Activated CD8-positive, alpha-beta memory T cell treated with anti-CD3 and anti-CD28 coated beads, Interleukin-2, amount 50 U/mL, for 1 hour (primary cell): ENCODE data around the gene GRM7.

Source experiments
- DNase-seq: peaks from one replicate; pipeline ENCODE4 v3.0.0-alpha.2; 2020; ENCODE audit errors: extremely low read depth

Gene GRM7

GRCh38 chr3:7720649-7721297 lies 859.9 kb downstream of the GRM7 start:
- DNase-seq = no peak

GRCh38 chr3:7721869-7722268 lies 861.0 kb downstream of the GRM7 start:
- DNase-seq = no peak

GRCh38 chr3:7728566-7729519 lies 867.9 kb downstream of the GRM7 start:
- no peak for DNase-seq

DNA sequence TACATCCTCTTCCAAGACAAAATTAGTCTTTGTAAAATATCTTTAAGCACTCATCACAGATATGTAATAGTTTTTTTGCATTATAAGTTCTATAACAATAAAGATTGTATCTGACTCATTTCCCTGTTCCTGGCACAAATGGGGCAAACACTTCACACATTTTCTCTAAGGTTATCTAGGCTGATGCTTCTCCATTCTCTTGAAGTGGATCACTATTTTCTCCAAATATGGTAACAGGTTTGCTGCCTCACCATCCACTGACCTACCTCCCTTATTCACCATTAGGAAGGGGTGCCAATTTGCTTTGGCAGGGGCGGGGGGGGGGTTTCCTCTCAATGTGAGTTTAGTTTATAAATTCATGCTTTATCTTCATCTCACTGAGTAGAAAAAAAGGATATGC lies 873.0 kb downstream of the GRM7 start:
- DNase-seq = no peak

- no peak for DNase-seq
These were observed 873.5 kb downstream of the GRM7 start for GRCh38 chr3:7734456-7734855.

DNA sequence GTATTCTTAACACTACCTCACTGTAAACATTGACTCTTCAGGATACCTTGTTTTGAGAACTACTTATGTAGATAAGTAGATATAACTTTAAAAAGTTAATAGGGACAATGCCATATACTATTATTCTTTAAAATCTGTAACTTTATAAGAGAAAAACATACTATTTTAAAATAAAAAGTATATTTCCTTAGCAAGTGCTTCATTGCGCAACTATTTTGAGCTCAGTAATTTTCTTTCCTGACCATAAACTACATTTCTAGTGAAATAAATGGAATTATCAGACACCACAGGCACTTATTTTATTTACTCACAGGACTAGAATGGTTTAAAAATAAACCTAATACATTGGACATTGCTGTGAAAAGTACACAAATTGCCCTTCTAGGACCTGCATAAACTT lies 876.3 kb downstream of the GRM7 start:
- no peak for DNase-seq

- DNase-seq = no peak
These were observed 878.8 kb downstream of the GRM7 start for GRCh38 chr3:7739754-7740153.

DNA sequence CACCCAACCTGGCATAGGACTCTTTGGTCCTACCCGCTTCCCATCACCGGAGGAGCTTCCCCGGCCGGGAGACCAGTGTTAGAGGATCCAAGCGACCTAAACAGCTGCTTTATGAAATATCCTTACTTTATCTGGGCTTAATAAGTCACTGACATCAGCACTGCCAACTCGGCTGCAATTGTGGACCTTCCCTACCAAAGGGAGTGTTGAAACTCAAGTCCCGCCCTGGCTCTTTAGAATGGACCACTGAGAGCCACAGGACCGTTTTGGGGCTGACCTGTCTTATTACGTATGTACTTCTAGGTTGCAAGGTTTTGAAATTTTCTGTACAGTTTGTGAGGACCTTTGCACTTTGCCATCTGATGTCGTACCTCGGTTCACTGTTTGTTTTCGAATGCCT lies 879.5 kb downstream of the GRM7 start:
- DNase-seq = no peak

GRCh38 chr3:7744850-7745249 lies 883.9 kb downstream of the GRM7 start:
- no peak for DNase-seq

DNA sequence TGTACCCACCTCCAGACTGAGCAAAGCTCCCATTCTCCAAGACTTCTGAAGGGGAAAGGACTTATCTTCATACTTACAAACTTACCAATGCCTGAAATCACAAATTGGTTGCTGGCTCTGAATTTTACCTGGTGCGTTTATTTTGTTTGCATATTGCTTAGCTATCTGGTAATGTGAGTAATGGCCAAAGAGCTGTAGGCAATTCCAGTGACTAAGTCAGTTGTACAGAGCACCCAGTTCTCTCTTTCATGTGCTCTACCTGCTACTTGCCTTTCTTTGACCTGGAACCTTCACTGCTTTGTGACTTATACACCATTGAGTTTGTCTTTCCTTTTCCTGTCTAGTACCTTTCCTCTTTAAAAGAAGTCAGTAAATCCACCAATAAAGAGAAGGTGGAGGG lies 884.8 kb downstream of the GRM7 start:
- DNase-seq = no peak

- DNase-seq = no peak
These were observed 889.2 kb downstream of the GRM7 start for GRCh38 chr3:7749931-7750695.

DNA sequence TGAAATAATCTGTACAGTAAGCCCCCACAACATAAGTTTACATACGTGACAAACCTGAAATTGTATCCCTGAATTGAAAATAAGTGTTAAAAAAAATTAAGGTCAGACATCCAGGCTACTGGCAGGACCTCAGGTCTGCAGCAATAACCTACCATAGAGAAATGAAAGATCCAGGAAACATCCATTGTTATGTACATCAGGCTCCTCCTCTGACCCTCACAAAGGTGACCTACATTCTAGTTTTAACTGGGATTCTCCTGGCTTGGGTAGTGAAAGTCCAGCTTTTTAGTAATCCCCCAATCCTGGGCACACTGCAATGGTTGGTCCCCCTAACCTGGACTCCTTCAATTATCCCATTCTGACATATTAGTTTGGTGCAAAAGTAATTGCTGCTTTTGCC lies 891.1 kb downstream of the GRM7 start:
- DNase-seq = no peak

- DNase-seq = no peak
These were observed 893.9 kb downstream of the GRM7 start for GRCh38 chr3:7754653-7755441.

GRCh38 chr3:7759630-7760029 lies 898.7 kb downstream of the GRM7 start:
- DNase-seq = no peak

- DNase-seq = no peak
These were observed 899.8 kb downstream of the GRM7 start for GRCh38 chr3:7760718-7761117.

DNA sequence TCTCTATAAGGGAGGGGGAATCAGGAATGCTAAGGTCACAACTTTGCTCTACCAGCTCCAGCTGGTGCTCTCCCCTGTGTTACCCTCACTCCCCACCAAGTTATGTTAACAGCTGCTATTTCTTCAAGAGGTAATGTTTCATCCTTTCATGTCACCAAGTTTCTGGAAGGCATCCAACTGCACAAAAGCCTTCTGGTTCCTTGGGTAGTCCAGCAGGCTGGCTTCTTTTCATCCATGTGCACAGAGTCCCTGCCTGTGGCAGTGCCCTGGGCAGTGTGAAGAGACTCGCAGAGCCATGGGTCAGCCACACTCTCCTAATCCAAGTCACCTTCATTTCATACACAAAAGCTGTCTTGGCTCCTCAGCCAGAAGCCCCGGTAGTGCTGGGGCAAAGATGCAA lies 903.2 kb downstream of the GRM7 start:
- no peak for DNase-seq

- DNase-seq = no peak
These were observed 905.6 kb downstream of the GRM7 start for GRCh38 chr3:7766530-7766929.

GRCh38 chr3:7779331-7779730 lies 918.4 kb downstream of the GRM7 start:
- DNase-seq = no peak

- DNase-seq = no peak
These were observed 920.5 kb downstream of the GRM7 start for GRCh38 chr3:7781395-7781794.

DNA sequence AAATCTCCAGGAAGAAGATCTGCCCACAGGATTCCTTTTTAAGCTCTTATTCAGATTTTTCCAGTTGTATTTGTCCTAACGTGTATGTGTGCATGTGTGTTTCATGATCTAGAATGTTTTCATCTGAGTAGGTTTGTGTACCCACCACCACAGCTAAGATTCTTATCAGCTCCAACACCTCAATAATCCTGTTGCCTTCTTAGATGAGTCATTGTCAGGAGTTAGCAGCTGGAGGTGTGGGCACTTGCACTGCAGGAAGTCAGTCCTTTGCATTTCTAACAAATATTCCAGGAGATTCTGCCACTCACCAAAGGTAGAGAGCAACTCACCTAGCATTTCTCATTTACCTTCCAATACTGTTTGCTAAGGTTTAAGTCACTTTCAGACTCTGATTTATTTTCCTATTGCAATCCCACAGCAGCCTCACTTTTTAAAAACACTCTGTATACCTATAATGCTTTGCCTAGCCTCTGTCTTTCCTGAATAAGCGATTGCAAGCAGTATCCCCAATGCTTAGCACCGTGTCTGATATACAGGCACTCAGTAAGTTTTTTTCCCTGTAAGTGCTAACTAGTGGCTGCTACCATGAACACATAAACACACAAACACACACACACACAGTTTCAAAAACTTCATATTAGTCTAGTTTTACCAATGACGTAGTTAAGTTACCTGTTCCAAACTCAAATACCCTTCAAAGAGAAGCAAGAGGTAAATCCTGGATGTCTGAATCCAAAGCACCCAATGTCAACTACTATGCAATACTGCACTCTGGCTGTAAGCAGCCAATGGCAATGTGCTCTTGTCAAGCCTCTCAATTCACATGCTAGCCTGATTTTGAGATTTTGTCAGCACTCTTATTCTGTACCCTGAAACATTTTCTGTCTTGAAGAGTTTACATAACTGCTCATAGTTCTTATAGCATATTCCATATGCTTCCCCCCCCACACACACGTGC lies 927.2 kb downstream of the GRM7 start:
- DNase-seq = no peak

- DNase-seq = no peak
These were observed 928.0 kb downstream of the GRM7 start for GRCh38 chr3:7788881-7789280.
